Measurements from ENCODE around the gene SSBP2.
"Not testable (repeated sequence)": the region's sequence is repeated elsewhere in the genome, so short reads cannot be mapped to it uniquely, and the experiment has no call there.

The SSBP2 gene

DNA sequence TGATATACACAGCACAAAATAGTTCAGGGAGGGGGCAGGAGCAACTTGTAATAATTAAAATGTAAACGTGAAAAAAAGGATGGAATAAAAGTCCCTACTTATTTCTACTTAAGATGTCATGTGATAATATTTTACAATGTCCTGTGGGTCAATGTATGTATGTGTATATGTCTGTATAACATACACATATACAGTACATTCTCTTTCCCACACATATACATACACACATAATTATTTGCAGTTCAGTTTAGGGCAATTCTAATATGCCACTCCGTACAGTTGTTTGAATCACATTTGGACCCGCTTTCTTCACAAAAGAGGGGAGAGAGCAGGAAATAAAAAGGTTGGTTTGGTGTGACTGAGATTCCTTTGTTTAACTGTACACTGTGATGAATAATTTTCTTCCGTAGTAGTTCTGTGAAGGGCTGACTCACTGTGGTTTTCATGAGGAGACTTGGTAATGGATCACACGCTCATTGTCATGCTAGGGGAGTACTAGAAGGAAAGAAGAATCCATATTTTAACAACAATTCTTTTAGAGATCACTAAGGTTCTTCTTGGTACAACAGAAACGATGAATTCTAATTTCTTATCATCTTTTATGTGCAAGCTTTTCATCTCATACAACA is 330.7 kb downstream of the SSBP2 start:
- no peak for DNase-seq

GRCh38 chr5:81418606-81419005 is 332.3 kb downstream of the SSBP2 start:
- DNase-seq, result no peak

DNA sequence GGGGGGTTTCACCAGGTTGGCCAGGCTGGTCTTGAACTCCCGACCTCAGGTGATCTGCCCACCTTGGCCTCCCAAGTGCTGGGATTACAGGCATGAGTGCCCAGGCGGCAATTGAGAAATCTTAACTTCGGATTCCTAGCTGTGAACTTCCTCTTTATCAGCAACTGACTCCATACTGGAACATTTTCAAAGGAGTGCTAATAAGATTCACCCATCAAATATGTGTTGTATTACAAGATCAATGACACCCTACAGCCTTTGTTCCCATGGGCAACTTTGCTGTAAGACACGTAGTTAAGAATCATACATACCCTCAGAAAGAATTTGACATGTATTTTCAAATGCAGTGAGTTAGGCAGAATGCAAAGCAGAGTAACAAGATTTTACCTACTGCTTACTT is 333.8 kb downstream of the SSBP2 start:
- no peak for DNase-seq

- no peak for DNase-seq
These were observed 341.0 kb downstream of the SSBP2 start for GRCh38 chr5:81409896-81410295.

- DNase-seq, result no peak
These were observed 341.5 kb downstream of the SSBP2 start for GRCh38 chr5:81409361-81409760.

DNA sequence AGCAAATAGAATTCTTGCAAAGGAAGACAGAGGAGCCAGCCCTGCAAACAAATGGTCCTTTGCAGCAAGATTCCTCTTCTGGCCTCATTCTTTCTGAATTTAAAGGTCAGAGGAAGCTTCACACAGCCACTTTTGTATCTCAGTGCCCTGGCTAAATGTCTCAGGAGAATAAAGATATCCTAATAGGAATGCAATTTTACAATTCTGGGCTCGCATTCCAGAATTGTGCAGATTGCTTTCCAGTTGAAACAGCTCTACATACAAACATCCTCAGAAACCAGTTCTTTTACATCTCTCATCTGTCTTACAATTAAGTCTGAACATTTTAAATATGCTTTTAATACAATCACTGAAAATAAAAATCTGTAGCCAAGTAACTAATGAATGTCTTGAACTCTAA is 342.4 kb downstream of the SSBP2 start:
- DNase-seq, result no peak

- not testable (repeated sequence) for DNase-seq
These were observed 343.1 kb downstream of the SSBP2 start for GRCh38 chr5:81407811-81408210.

- DNase-seq, result no peak
These were observed 345.6 kb downstream of the SSBP2 start for GRCh38 chr5:81405126-81405891.

DNA sequence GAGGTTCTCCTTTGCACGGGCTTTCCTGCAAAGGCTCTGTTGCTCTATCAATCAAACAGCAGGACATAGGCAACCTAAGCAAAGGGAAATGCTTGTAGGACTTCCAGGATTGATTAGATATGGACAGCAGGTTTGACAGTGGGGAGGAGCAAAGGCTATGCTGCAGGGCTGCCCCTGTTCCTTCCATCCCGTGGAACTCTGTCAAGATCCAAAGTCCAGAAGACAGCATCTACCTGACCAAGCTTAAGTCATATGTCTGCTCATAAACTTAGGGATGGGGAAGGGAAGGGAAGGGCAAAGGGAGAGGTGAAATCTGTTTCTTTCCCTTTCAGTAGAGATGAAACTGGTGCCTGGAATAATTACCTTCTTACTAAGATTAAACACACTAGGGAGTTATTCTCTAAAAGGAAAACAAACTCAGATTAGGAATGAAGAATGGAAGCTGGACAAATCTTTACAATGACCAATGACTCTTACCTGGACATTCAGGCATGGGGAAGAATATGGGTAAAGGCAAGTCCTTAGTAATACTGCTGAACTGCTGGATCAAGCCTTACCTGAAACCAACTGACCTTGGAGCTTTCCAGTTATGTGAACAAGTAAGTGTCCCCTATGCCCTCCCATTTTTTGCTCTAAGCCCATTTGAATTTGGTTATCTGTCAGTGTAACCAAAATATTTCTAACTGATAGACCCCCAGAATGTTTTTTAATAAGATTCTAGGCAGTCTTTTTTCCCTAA is 348.5 kb downstream of the SSBP2 start:
- no peak for DNase-seq

- DNase-seq, result no peak
These were observed 349.6 kb downstream of the SSBP2 start for GRCh38 chr5:81401266-81401665.

- DNase-seq, result no peak
These were observed 350.5 kb downstream of the SSBP2 start for GRCh38 chr5:81400375-81400774.

- no peak for DNase-seq
These were observed 352.2 kb downstream of the SSBP2 start for GRCh38 chr5:81398741-81399140.

GRCh38 chr5:81397176-81397575 is 353.7 kb downstream of the SSBP2 start:
- DNase-seq, result no peak

- DNase-seq, result no peak
These were observed 355.6 kb downstream of the SSBP2 start for GRCh38 chr5:81395262-81395661.

- no peak for DNase-seq
These were observed 356.8 kb downstream of the SSBP2 start, which contains the start of gene ACOT12 for GRCh38 chr5:81393783-81394718. Gene ACOT12, minus strand, starts transcription at chr5:81394134. Its CDS starts 20 bp downstream, at chr5:81394114.

- no peak for DNase-seq
These were observed 357.5 kb downstream of the SSBP2 start for GRCh38 chr5:81393430-81393782.

DNA sequence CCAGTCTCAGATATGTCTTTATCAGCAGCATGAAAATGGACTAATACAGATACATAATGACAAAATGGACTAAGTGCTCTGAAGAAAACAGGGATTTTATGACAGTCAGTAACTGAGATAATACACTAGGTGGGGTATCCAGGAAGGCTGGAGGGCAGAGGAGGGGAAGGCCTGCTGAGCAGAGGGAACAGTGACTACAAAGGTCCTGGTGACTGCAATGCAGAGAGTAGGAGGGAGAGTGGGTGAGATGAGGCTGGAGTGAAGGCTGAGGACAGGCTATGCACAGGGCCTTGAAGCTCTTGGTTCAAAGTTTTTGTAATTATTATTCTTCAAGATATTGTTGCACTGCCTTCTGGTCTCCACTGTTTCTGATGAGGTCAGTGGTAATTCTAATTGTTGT is 361.9 kb downstream of the SSBP2 start:
- no peak for DNase-seq

DNA sequence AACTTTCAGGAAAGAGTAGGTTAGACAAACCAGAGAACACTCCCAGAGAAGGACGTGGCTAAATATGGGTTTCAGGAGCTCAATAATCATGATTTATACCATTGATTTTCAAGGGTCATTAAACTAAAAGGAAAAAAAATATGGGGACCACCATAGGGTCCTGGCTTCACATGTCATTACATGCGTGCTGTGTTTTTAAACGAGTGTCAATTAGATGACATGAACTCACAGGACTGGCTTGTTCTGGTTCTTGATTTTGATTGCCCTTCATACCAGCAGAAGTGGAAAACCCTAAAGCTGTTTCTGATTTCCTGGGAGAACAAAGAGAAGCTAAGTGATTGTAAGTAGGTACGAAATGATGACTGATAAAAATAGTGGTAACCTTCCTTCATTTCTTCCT is 362.7 kb downstream of the SSBP2 start:
- no peak for DNase-seq

- no peak for DNase-seq
These were observed 367.0 kb downstream of the SSBP2 start for GRCh38 chr5:81383867-81384266.

GRCh38 chr5:81371354-81371876 is 379.5 kb downstream of the SSBP2 start:
- DNase-seq, result no peak

DNA sequence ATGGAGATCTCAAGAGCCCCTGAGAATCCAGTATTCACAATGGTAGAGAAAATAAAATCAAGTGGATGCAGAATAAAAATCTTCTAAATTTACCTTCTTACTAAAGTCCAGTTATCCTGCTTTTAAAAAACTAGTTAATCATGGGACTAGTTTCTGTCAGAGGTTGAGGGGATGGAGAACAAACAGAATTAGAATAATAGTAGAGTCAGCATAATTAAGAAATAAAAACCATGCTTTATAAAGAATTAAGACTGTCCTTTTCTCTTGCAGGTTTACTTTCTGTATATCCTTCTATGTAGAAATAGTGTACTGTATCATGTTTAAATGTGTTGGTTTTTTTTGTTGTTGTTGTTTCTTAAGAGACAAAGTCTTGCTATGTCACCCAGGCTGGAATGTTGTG is 380.0 kb downstream of the SSBP2 start:
- DNase-seq, result no peak

GRCh38 chr5:81365541-81365940 is 385.4 kb downstream of the SSBP2 start:
- no peak for DNase-seq
